HepG2 (cell line): Measurements from ENCODE around the gene BIRC7. TPM values are rescaled to one million over a fixed set of nuclear protein-coding genes. Genes with fewer than 3 reads are reported as not detected.

ENCODE experiments used
- AGO2 ChIP-seq: fragments of 200-400 bp; formaldehyde crosslinking; optimal IDR thresholded peaks from 2 replicates; pipeline ENCODE3; 2017; ENCODE audit warnings: mild to moderate bottlenecking, low read depth, low read length, moderate library complexity
- ATF7-NPFF ChIP-seq: sonication (generic); formaldehyde crosslinking; IDR thresholded peaks from 2 replicates; pipeline ENCODE4 v1.8.1; 2023; ENCODE audit warnings: mild to moderate bottlenecking, low read depth, missing genetic modification reagents, moderate library complexity
- FOSL2 ChIP-seq: sonication (generic); formaldehyde crosslinking; IDR thresholded peaks from 2 replicates; pipeline ENCODE4 v1.4.0; 2020; ENCODE audit warnings: missing genetic modification reagents
- GABPA ChIP-seq, 2 experiments: IDR thresholded peaks; 2 replicates each; pipeline ENCODE4 v1.6.1; 2011 to 2016; ENCODE audit warnings: low read depth in 2 of 2, low read length in 1 of 2, missing biosample characterization in 1 of 2, missing genetic modification characterization in 1 of 2
- HNF4G ChIP-seq, 2 experiments: sonication (generic) in 1 of 2; formaldehyde crosslinking in 1 of 2; IDR thresholded peaks; 2 replicates each; pipeline versions ENCODE4 v1.4.0 to v1.6.1; 2011 to 2020; ENCODE audit warnings: borderline replicate concordance in 2 of 2, low read depth in 2 of 2, mild to moderate bottlenecking in 2 of 2, low read length in 1 of 2, missing genetic modification reagents in 1 of 2, moderate library complexity in 1 of 2
- MED1 ChIP-seq: sonication (generic); formaldehyde crosslinking; IDR thresholded peaks from 2 replicates; pipeline ENCODE4 v1.4.0; 2020; ENCODE audit warnings: missing genetic modification reagents
- WIZ ChIP-seq: sonication (generic); formaldehyde crosslinking; IDR thresholded peaks from 2 replicates; pipeline ENCODE4 v1.5.1; 2020; ENCODE audit warnings: mild to moderate bottlenecking, missing genetic modification reagents
- ZNF468 ChIP-seq: sonication (generic); formaldehyde crosslinking; IDR thresholded peaks from 2 replicates; pipeline ENCODE4 v1.8.0; 2022; ENCODE audit warnings: mild to moderate bottlenecking, moderate library complexity, missing genetic modification reagents
- ZNF503 ChIP-seq: sonication (generic); formaldehyde crosslinking; IDR thresholded peaks from 2 replicates; pipeline ENCODE4 v1.4.0; 2020; ENCODE audit warnings: missing genetic modification reagents
- ZNF678 ChIP-seq: sonication (generic); formaldehyde crosslinking; IDR thresholded peaks from 2 replicates; pipeline ENCODE4 v1.4.0; 2020; ENCODE audit warnings: mild to moderate bottlenecking, missing genetic modification reagents
- ZNF772 ChIP-seq: sonication (generic); formaldehyde crosslinking; IDR thresholded peaks from 2 replicates; pipeline ENCODE4 v1.5.0; 2020; ENCODE audit warnings: mild to moderate bottlenecking, missing genetic modification reagents
- ZNF792 ChIP-seq: IDR thresholded peaks from 2 replicates; pipeline ENCODE4 v1.6.1; 2016
- ZSCAN22 ChIP-seq: sonication (generic); formaldehyde crosslinking; IDR thresholded peaks from 2 replicates; pipeline ENCODE4 v1.4.0; 2020; ENCODE audit warnings: mild to moderate bottlenecking, missing genetic modification reagents
- ZSCAN25 ChIP-seq: sonication (generic); formaldehyde crosslinking; IDR thresholded peaks from 2 replicates; pipeline ENCODE4 v1.8.0; 2022; ENCODE audit warnings: mild to moderate bottlenecking, missing genetic modification reagents
- polyA plus RNA-seq, 8 experiments: library from polyadenylated mRNA; depleted of rRNA in 3 of 8; stranded (reverse) in 7 of 8; unstranded in 1 of 8; fragments of >200 nt; fragmentation: Illumina TruSeq in 4 of 8; extraction: Trizol in 4 of 8; gene quantifications; 2 replicates each; pipeline versions ENCODE4 v1.2.1 to v1.2.3, GENCODE V29; 2011 to 2016; ENCODE audit warnings: low read depth in 4 of 8, missing spikeins in 1 of 8, mixed read lengths in 1 of 8; ENCODE audit not compliant: insufficient read depth in 1 of 8
- total RNA-seq, 5 experiments: library from RNA; depleted of rRNA; stranded (reverse); fragments of >200 nt; fragmentation: Illumina TruSeq; extraction: Trizol; gene quantifications; 2 replicates each; pipeline ENCODE4 v1.2.3, GENCODE V29; 2016; ENCODE audit warnings: low read depth in 1 of 5
- TF ChIP-seq, protein P1 (sequence below): sonication (generic); formaldehyde crosslinking; IDR thresholded peaks from 2 replicates; pipeline ENCODE4 v1.4.0; 2020; ENCODE audit warnings: low read depth, missing genetic modification reagents
- TF ChIP-seq, protein P2 (sequence below): sonication (generic); formaldehyde crosslinking; IDR thresholded peaks from 2 replicates; pipeline ENCODE4 v1.9.0; 2022; ENCODE audit warnings: missing genetic modification reagents, mild to moderate bottlenecking, borderline replicate concordance
- TF ChIP-seq, protein P3 (sequence below): sonication (generic); formaldehyde crosslinking; IDR thresholded peaks from 2 replicates; pipeline ENCODE4 v1.8.1; 2023; ENCODE audit warnings: missing genetic modification reagents, inconsistent platforms, borderline replicate concordance

Gene BIRC7
- total and polyA plus RNA-seq, 2 of the 13 experiments (the other 11 are each of a cell fraction or from before 2014, with no cell fraction given): 0.27 to 5.1 TPM

- TF ChIP-seq ZSCAN22 (no peak), ZSCAN25 (CRISPR knock-in tag) (peak; percentile 75; the same call in 1 of the 2 replicates), ATF7-NPFF (peak; percentile 82; the same call in 1 of the 2 replicates), ZNF772 (CRISPR knock-in tag) (0 out of 2 replicates have a peak, but pooled peaks have one; percentile 14), GABPA (IDR thresholded peaks at IDR 0.05; ENCODE audit: low read depth, low read length) (peak; percentile 99), GABPA (CRISPR knock-in tag; IDR thresholded peaks at IDR 0.05; ENCODE audit: low read depth) (peak; percentile 92), ZNF503 (CRISPR knock-in tag) (0 out of 2 replicates have a peak, but pooled peaks have one; percentile 45), AGO2 (peak; percentile 58), HNF4G (IDR thresholded peaks at IDR 0.05; ENCODE audit: borderline replicate concordance, low read depth, low read length) (peak; percentile 18; the same call in 1 of the 2 replicates), HNF4G (CRISPR knock-in tag; IDR thresholded peaks at IDR 0.05; ENCODE audit: borderline replicate concordance, low read depth) (no peak), ZNF678 (CRISPR knock-in tag) (0 out of 2 replicates have a peak, but pooled peaks have one; percentile 29), ZNF468 (CRISPR knock-in tag) (peak; percentile 69; the same call in 1 of the 2 replicates), MED1 (CRISPR knock-in tag) (peak; percentile 71), WIZ (CRISPR knock-in tag) (peak; percentile 60; the same call in 1 of the 2 replicates), FOSL2 (peak; percentile 56), ZNF792 (CRISPR knock-in tag) (peak; percentile 93)
- TF ChIP-seq, protein P1, sequence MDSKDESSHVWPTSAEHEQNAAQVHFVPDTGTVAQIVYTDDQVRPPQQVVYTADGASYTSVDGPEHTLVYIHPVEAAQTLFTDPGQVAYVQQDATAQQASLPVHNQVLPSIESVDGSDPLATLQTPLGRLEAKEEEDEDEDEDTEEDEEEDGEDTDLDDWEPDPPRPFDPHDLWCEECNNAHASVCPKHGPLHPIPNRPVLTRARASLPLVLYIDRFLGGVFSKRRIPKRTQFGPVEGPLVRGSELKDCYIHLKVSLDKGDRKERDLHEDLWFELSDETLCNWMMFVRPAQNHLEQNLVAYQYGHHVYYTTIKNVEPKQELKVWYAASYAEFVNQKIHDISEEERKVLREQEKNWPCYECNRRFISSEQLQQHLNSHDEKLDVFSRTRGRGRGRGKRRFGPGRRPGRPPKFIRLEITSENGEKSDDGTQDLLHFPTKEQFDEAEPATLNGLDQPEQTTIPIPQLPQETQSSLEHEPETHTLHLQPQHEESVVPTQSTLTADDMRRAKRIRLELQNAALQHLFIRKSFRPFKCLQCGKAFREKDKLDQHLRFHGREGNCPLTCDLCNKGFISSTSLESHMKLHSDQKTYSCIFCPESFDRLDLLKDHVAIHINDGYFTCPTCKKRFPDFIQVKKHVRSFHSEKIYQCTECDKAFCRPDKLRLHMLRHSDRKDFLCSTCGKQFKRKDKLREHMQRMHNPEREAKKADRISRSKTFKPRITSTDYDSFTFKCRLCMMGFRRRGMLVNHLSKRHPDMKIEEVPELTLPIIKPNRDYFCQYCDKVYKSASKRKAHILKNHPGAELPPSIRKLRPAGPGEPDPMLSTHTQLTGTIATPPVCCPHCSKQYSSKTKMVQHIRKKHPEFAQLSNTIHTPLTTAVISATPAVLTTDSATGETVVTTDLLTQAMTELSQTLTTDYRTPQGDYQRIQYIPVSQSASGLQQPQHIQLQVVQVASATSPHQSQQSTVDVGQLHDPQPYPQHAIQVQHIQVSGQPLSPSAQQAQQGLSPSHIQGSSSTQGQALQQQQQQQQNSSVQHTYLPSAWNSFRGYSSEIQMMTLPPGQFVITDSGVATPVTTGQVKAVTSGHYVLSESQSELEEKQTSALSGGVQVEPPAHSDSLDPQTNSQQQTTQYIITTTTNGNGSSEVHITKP (CRISPR knock-in tag): 0 out of 2 replicates have a peak, but pooled peaks have one; percentile 27
- TF ChIP-seq, protein P2, sequence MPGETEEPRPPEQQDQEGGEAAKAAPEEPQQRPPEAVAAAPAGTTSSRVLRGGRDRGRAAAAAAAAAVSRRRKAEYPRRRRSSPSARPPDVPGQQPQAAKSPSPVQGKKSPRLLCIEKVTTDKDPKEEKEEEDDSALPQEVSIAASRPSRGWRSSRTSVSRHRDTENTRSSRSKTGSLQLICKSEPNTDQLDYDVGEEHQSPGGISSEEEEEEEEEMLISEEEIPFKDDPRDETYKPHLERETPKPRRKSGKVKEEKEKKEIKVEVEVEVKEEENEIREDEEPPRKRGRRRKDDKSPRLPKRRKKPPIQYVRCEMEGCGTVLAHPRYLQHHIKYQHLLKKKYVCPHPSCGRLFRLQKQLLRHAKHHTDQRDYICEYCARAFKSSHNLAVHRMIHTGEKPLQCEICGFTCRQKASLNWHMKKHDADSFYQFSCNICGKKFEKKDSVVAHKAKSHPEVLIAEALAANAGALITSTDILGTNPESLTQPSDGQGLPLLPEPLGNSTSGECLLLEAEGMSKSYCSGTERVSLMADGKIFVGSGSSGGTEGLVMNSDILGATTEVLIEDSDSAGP (CRISPR knock-in tag): peak; percentile 75
- TF ChIP-seq, protein P3, sequence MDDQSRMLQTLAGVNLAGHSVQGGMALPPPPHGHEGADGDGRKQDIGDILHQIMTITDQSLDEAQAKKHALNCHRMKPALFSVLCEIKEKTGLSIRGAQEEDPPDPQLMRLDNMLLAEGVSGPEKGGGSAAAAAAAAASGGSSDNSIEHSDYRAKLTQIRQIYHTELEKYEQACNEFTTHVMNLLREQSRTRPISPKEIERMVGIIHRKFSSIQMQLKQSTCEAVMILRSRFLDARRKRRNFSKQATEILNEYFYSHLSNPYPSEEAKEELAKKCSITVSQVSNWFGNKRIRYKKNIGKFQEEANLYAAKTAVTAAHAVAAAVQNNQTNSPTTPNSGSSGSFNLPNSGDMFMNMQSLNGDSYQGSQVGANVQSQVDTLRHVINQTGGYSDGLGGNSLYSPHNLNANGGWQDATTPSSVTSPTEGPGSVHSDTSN (CRISPR knock-in tag): no peak
Observed at GRCh38 chr20:63272105-63273058, 36.7 kb downstream of the BIRC7 start, which contains the start of gene ARFGAP1 (continued).
